ENCODE measurements around the gene ZNF785.

DNA sequence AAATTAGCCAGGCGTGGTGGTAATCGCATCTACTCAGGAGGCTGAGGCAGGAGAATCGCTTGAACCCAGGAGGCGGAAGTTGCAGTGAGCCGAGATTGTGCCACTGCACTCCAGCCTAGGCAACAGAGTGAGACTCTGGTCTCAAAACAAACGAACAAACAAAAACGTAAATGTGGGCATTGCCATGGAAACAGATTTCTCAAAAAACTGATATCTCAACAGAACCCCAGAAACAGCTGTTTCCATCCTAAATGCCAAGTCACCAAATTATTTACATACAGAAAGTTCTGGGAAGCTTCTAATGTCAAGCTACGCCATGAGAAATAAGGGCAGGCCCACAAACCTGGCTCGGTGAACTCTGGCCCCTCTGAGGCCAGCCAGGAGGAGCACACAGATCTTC, 40.7 kb upstream of the ZNF785 start:
- TF ChIP-seq, protein P1, sequence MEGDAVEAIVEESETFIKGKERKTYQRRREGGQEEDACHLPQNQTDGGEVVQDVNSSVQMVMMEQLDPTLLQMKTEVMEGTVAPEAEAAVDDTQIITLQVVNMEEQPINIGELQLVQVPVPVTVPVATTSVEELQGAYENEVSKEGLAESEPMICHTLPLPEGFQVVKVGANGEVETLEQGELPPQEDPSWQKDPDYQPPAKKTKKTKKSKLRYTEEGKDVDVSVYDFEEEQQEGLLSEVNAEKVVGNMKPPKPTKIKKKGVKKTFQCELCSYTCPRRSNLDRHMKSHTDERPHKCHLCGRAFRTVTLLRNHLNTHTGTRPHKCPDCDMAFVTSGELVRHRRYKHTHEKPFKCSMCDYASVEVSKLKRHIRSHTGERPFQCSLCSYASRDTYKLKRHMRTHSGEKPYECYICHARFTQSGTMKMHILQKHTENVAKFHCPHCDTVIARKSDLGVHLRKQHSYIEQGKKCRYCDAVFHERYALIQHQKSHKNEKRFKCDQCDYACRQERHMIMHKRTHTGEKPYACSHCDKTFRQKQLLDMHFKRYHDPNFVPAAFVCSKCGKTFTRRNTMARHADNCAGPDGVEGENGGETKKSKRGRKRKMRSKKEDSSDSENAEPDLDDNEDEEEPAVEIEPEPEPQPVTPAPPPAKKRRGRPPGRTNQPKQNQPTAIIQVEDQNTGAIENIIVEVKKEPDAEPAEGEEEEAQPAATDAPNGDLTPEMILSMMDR (conservative IDR thresholded peaks at IDR 0.05; ENCODE audit: low read depth, low read length) = no peak
- TF ChIP-seq EZH2 (IDR thresholded peaks at IDR 0.05; ENCODE audit: borderline replicate concordance, low read depth, low read length, poor library complexity, severe bottlenecking) = no peak
